Gastroesophageal sphincter (tissue), 4 donors: ENCODE data around the gene TEKT3. TPM values are rescaled to one million over a fixed set of nuclear protein-coding genes. Genes with fewer than 3 reads are reported as not detected.

Experiments used
- ATAC-seq: fragments of 150-250 bp; one replicate; pipeline ENCODE4 v1.9.1; 2016; ENCODE audit warnings: mild to moderate bottlenecking, moderate library complexity
- H3K27ac ChIP-seq, 4 donors: fragments of 200-600 bp; sonication (generic) in 3 of 4; 1 replicate in 3 of 4; 2 replicates in 1 of 4; pipeline ENCODE4 v1.5.1; 2016 to 2019
- H3K27me3 ChIP-seq: fragments of 200-600 bp; sonication (generic); one replicate; pipeline ENCODE4 v1.5.1; 2019
- H3K36me3 ChIP-seq, 2 donors: fragments of 200-600 bp; sonication (generic); one replicate each; pipeline ENCODE4 v1.5.1; 2019; ENCODE audit warnings: control low read depth in 1 of 2
- H3K4me1 ChIP-seq, 3 donors: fragments of 200-600 bp; sonication (generic); 1 replicate in 2 of 3; 2 replicates in 1 of 3; pipeline ENCODE4 v1.5.1; 2016 to 2019; ENCODE audit warnings: control low read depth in 2 of 3
- H3K4me3 ChIP-seq, 2 donors: fragments of 200-600 bp; sonication (generic); one replicate each; pipeline ENCODE4 v1.5.1; 2019; ENCODE audit warnings: mild to moderate bottlenecking in 1 of 2, moderate library complexity in 1 of 2
- H3K9me3 ChIP-seq, 3 donors: fragments of 200-600 bp; sonication (generic); one replicate each; pipeline ENCODE4 v1.5.1; 2017 to 2019; ENCODE audit warnings: control low read depth in 2 of 3
- EP300 ChIP-seq: sonication (generic); formaldehyde crosslinking; IDR thresholded peaks from one replicate; pipeline ENCODE4 v1.6.1; 2017; ENCODE audit warnings: antibody characterized with exemption, mild to moderate bottlenecking
- POLR2A ChIP-seq, 2 donors: fragments of 450-650 bp; IDR thresholded peaks; one replicate each; pipeline ENCODE4 v1.6.1; 2017; ENCODE audit warnings: antibody characterized with exemption in 2 of 2, mild to moderate bottlenecking in 2 of 2, moderate library complexity in 1 of 2
- POLR2AphosphoS5 ChIP-seq: sonication (generic); formaldehyde crosslinking; IDR thresholded peaks from one replicate; pipeline ENCODE4 v1.6.1; 2017; ENCODE audit warnings: antibody characterized with exemption
- WGBS, 2 donors: methylation state at CpG; one replicate each; pipeline ENCODE4 v1.1.5; 2018; ENCODE audit warnings: low coverage in 1 of 2; 5-methylcytosine and 5-hydroxymethylcytosine counted together
- total RNA-seq, 4 donors: library from RNA; depleted of rRNA; stranded (reverse); fragments of >200 nt; gene quantifications; one replicate each; pipeline ENCODE4 v1.1.0, GENCODE V29; 2016
- TF ChIP-seq, protein P1 (sequence below), 4 experiments: fragments of 200-600 bp in 2 of 4; fragments of 450-650 bp in 2 of 4; sonication (generic) in 1 of 4; IDR thresholded peaks; one replicate each; pipeline ENCODE4 v1.5.1; 2017 to 2019; ENCODE audit warnings: antibody characterized with exemption in 4 of 4, mild to moderate bottlenecking in 2 of 4, moderate library complexity in 2 of 4

The TEKT3 gene
- total RNA-seq, 4 donors from 2014 or later, result 2.6 TPM; not detected in 3

DNA sequence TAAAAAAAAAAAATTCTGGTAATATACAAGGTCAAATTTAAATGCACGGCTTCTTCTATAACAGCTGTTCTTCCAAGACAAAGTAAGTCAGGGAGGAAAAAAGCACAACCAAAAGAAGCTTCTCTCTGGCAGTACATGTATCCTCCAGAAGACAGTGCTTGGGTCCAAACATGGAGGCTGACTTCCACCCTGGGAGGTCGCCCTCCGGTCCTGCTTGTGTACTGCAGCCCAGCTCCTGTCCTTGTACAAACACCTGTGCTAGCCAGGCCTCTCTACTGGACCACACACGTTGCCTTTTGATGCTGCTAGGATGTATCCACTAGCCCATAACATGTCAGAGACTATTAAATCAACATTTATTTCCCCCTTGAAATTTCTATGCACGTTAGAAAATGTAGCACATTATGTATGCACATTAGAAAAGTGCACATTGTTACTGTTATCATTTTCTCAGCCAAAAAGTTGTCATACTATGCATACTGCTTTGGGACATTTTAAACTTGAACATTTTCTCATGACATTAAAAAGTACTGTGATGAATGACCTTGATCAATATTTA, 21.9 kb downstream of the TEKT3 start:
- no peak overlapping the region for H3K27ac ChIP-seq
- H3K4me3 ChIP-seq, result no peak overlapping the region
- H3K4me1 ChIP-seq, result no peaks in the 10 kb centered on the region
- no peak for ATAC-seq
- no peaks in the 10 kb centered on the region for H3K36me3 ChIP-seq
- H3K9me3 ChIP-seq, result no peaks in the 10 kb centered on the region
- TF ChIP-seq POLR2A (IDR thresholded peaks at IDR 0.05) (no peak), POLR2AphosphoS5 (no peak), EP300 (no peak)
- TF ChIP-seq, protein P1, sequence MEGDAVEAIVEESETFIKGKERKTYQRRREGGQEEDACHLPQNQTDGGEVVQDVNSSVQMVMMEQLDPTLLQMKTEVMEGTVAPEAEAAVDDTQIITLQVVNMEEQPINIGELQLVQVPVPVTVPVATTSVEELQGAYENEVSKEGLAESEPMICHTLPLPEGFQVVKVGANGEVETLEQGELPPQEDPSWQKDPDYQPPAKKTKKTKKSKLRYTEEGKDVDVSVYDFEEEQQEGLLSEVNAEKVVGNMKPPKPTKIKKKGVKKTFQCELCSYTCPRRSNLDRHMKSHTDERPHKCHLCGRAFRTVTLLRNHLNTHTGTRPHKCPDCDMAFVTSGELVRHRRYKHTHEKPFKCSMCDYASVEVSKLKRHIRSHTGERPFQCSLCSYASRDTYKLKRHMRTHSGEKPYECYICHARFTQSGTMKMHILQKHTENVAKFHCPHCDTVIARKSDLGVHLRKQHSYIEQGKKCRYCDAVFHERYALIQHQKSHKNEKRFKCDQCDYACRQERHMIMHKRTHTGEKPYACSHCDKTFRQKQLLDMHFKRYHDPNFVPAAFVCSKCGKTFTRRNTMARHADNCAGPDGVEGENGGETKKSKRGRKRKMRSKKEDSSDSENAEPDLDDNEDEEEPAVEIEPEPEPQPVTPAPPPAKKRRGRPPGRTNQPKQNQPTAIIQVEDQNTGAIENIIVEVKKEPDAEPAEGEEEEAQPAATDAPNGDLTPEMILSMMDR (IDR thresholded peaks at IDR 0.05), result no peak
- H3K27me3 ChIP-seq, result no peaks in the 10 kb centered on the region
- 70 to 80% methylated on average over 5 of the region's 5 CpGs for WGBS, 2 donors

DNA sequence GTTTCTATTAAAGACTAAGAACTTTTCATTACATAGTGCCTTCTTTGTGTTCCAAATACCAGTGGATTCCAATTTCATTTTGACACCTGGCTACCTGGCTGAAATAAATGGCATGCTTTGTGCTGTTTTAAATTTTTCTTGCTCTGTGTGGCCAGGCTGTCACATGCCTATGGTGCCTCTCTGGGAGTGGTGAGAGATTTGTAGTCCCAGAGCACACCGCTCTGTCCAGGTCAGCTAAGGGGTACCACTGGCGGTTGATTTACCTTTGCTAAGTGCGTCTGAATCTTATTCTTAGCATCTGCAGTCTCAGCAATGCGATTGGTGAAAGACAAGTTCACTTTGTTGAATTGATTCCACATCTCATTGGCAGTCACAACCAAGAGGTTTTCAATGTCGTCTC, 29.4 kb downstream of the TEKT3 start:
- Histone ChIP-seq H3K9me3 (no peaks in the 10 kb centered on the region), H3K36me3 (no peaks in the 10 kb centered on the region), H3K27ac (no peak overlapping the region), H3K27me3 (no peaks in the 10 kb centered on the region), H3K4me1 (peaks cover 0 to 8% (median 0%) of the 10 kb centered on the region in 3 donors), H3K4me3 (no peak overlapping the region)
- WGBS, 2 donors, result 97 to 100% methylated on average over 3 to 5 of the region's 5 CpGs
- no peak for ATAC-seq
- no peak for TF ChIP-seq POLR2AphosphoS5
- no peak for TF ChIP-seq POLR2A (IDR thresholded peaks at IDR 0.05)
- TF ChIP-seq, protein P1 (IDR thresholded peaks at IDR 0.05), result no peak
- TF ChIP-seq EP300, result no peak

DNA sequence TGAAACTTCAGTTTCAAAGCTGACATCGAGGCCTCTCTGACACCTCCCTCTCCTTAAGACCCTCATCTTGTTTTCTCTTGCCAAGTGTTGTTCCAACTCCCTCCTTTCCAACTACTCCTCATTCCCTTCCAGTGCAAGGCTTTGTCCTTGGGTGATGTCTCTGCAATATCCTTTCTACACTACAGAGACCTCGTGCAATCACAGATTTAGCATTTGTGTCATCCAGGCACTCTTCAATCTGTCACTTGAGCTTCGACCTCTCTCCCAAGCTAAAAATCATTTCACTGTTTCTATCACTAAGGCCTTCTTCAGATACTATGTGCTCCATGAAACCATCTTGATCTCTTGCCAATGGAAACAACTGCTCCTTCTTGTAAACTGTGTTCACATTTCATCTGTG, 31.6 kb downstream of the TEKT3 start:
- TF ChIP-seq POLR2A (IDR thresholded peaks at IDR 0.05) (no peak), EP300 (no peak), POLR2AphosphoS5 (no peak)
- TF ChIP-seq, protein P1 (IDR thresholded peaks at IDR 0.05), result no peak
- Histone ChIP-seq H3K27ac (no peak overlapping the region), H3K27me3 (no peaks in the 10 kb centered on the region), H3K36me3 (no peaks in the 10 kb centered on the region), H3K4me3 (no peak overlapping the region), H3K4me1 (peaks cover 0 to 13% (median 0%) of the 10 kb centered on the region in 3 donors), H3K9me3 (no peaks in the 10 kb centered on the region)
- ATAC-seq, result no peak
- WGBS, 2 donors, result 42 to 47% methylated on average over 3 of the region's 3 CpGs

DNA sequence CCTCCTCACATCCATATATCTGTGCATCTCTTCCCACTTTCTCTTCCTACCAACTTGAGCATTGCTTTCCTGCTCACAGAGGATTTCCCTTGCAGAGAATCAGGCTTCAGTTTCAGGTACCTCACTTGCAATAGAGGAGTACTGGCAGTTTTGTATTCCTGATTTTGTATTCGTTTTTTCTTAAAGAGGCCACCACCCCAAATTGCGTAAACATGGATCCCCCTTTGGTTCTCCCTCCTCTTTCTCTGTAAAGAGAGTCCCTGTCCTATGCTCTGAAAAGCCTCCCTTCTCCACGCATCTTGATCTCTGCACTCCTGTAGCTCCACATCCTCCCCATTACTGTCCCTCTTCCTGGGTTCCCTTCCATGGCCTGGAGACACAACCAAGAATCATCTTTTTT, 32.2 kb downstream of the TEKT3 start:
- peaks cover 0 to 13% (median 0%) of the 10 kb centered on the region in 3 donors for H3K4me1 ChIP-seq
- TF ChIP-seq POLR2A (IDR thresholded peaks at IDR 0.05) (no peak), EP300 (no peak), POLR2AphosphoS5 (no peak)
- TF ChIP-seq, protein P1 (IDR thresholded peaks at IDR 0.05), result no peak

DNA sequence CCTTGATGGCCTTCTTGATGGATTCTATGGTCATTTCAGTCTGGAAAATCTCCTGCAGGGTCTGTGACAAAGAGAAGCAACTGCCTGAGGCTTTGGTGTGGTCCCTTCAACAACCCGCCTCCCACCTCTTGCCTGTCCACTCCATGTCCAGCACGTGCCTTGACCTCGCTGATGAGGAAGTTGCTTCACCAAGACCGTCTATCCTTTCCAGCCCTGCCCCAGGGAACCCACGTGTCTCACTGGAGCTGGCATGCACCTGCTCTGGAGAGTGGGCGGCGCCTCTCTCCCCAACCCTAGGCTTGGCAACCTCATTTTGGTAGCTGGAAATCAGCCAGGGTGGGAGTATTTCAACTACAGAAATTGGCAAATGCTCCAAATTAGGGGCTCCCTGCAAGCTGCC, 32.6 kb downstream of the TEKT3 start:
- no peaks in the 10 kb centered on the region for H3K27me3 ChIP-seq
- H3K9me3 ChIP-seq, result no peaks in the 10 kb centered on the region
- WGBS, 2 donors, result 80 to 100% methylated on average over 1 to 2 of the region's 7 CpGs
- H3K4me3 ChIP-seq, result no peak overlapping the region
- no peaks in the 10 kb centered on the region for H3K36me3 ChIP-seq
- no peak for TF ChIP-seq EP300
- TF ChIP-seq, protein P1 (IDR thresholded peaks at IDR 0.05), result no peak
- no peak for TF ChIP-seq POLR2AphosphoS5
- TF ChIP-seq POLR2A (IDR thresholded peaks at IDR 0.05), result no peak
- ATAC-seq, result no peak
- peaks cover 0 to 13% (median 0%) of the 10 kb centered on the region in 3 donors for H3K4me1 ChIP-seq
- H3K27ac ChIP-seq, result no peak overlapping the region

More for the DNA sequence above, 32.2 kb downstream of the TEKT3 start:
- Histone ChIP-seq H3K36me3 (no peaks in the 10 kb centered on the region), H3K27me3 (no peaks in the 10 kb centered on the region), H3K27ac (no peak overlapping the region), H3K4me3 (no peak overlapping the region), H3K9me3 (no peaks in the 10 kb centered on the region)
- no peak for ATAC-seq
- WGBS, 2 donors, result 63 to 76% methylated on average over 3 of the region's 3 CpGs
